HepG2 (cell line): ENCODE data around the gene WDR5B. TPM values are rescaled to one million over a fixed set of nuclear protein-coding genes. Genes with fewer than 3 reads are reported as not detected.

Source experiments
- ATAC-seq: fragments of 200-7000 bp; cut with Tn5 transposase; 3 replicates; pipeline ENCODE4 v1.9.1; 2020; ENCODE audit warnings: mild to moderate bottlenecking, moderate library complexity
- BruUV-seq: library from RNA; stranded (reverse); fragments of 400-500 nt; replicated peaks from 2 replicates; lab custom pipeline; 2021; lab: Mats Ljungman, UMichigan
- CTCF ChIA-PET: fragments of 300-600 bp; formaldehyde crosslinking; extraction: SDS; loops from one replicate; lab custom pipeline; 2021; ENCODE audit warnings: low total read pairs, inconsistent platforms, low intra/inter-chr PET ratio; lab: Yijun Ruan, JAX
- POLR2A ChIA-PET: fragments of 350-600 bp; sonication (Branson Sonifier 250); formaldehyde crosslinking; loops from one replicate; lab custom pipeline; 2020; ENCODE audit warnings: antibody characterized with exemption, inconsistent platforms; lab: Yijun Ruan, JAX
- DNase-seq: peaks from one replicate; pipeline ENCODE4 v3.0.0-alpha.2; 2015; ENCODE audit warnings: low spot score
- FAIRE-seq: peaks from 3 replicates; lab custom pipeline; 2011; peaks lifted over from hg19 to GRCh38; lab: Jason Lieb, UNC
- H2AFZ ChIP-seq: one replicate; pipeline ENCODE4 v1.6.1; 2011; ENCODE audit warnings: low read length, inconsistent platforms
- H3K27ac ChIP-seq: fragments of 300-600 bp; 3 replicates; pipeline ENCODE4 v1.8.0; 2011; ENCODE audit warnings: mixed run types, mild to moderate bottlenecking, mixed read lengths, low read length, inconsistent platforms; ENCODE audit not compliant: insufficient read depth; ENCODE audit errors: extremely low read length
- H3K27me3 ChIP-seq, 2 experiments: fragments of 200-600 bp in 1 of 2; 2 replicates in 1 of 2; 3 replicates in 1 of 2; pipeline versions ENCODE4 v1.6.0 to v1.8.0; 2011; ENCODE audit warnings: low read length in 2 of 2, mild to moderate bottlenecking in 2 of 2, moderate library complexity in 2 of 2, inconsistent platforms in 1 of 2; ENCODE audit not compliant: insufficient read depth in 2 of 2, control insufficient read depth in 1 of 2
- H3K36me3 ChIP-seq, 2 experiments: fragments of 200-600 bp in 1 of 2; replicated peaks in 1 of 2; 2 replicates in 1 of 2; 3 replicates in 1 of 2; pipeline versions ENCODE4 v1.5.1 to v1.8.0; 2011; ENCODE audit warnings: low read length in 2 of 2, inconsistent platforms in 1 of 2; ENCODE audit not compliant: insufficient read depth in 2 of 2, control insufficient read depth in 1 of 2
- H3K4me1 ChIP-seq: 2 replicates; pipeline ENCODE4 v1.5.1; 2012; ENCODE audit warnings: low read length, inconsistent platforms; ENCODE audit not compliant: insufficient read depth
- H3K4me2 ChIP-seq: 2 replicates; pipeline ENCODE4 v1.6.0; 2011; ENCODE audit warnings: low read depth, low read length, inconsistent platforms
- H3K4me3 ChIP-seq, 3 experiments: fragments of 200-600 bp in 1 of 3; sonication (generic), shearing (Covaris generic) in 1 of 3; replicated peaks in 1 of 3; 2 replicates each; pipeline ENCODE4 v1.5.1; 2011 to 2016; ENCODE audit warnings: low read length in 3 of 3, inconsistent platforms in 2 of 3, low read depth in 2 of 3, mild to moderate bottlenecking in 2 of 3, control low read depth in 1 of 3, mixed read lengths in 1 of 3; ENCODE audit not compliant: insufficient read depth in 1 of 3
- H3K79me2 ChIP-seq: one replicate; pipeline ENCODE4 v1.6.1; 2011; ENCODE audit warnings: low read length, inconsistent platforms; ENCODE audit not compliant: insufficient read depth
- H3K9ac ChIP-seq: 2 replicates; pipeline ENCODE4 v1.6.0; 2011; ENCODE audit warnings: mild to moderate bottlenecking, low read depth, low read length, inconsistent platforms; ENCODE audit not compliant: insufficient read depth
- H3K9me3 ChIP-seq: 2 replicates; pipeline ENCODE4 v1.5.1; 2012; ENCODE audit warnings: mild to moderate bottlenecking, low read length
- H4K20me1 ChIP-seq: 2 replicates; pipeline ENCODE4 v1.6.0; 2011; ENCODE audit warnings: inconsistent platforms, mild to moderate bottlenecking, low read length, moderate library complexity; ENCODE audit not compliant: insufficient read depth
- CAMTA2 ChIP-seq: sonication (generic); formaldehyde crosslinking; IDR thresholded peaks from 2 replicates; pipeline ENCODE4 v1.4.0; 2020; ENCODE audit warnings: mild to moderate bottlenecking, missing genetic modification reagents, borderline replicate concordance
- FOXJ3 ChIP-seq: sonication (generic); formaldehyde crosslinking; IDR thresholded peaks from 2 replicates; pipeline ENCODE4 v1.4.0; 2020; ENCODE audit warnings: missing genetic modification reagents, mild to moderate bottlenecking, borderline replicate concordance
- HCFC1 ChIP-seq: fragments of 150-350 bp; IDR thresholded peaks from 2 replicates; pipeline ENCODE4 v1.6.1; 2014; ENCODE audit warnings: low read depth, low read length
- MIXL1 ChIP-seq: IDR thresholded peaks from 2 replicates; pipeline ENCODE4 v1.6.1; 2016
- MYNN ChIP-seq: sonication (generic); formaldehyde crosslinking; IDR thresholded peaks from 2 replicates; pipeline ENCODE4 v1.4.0; 2020; ENCODE audit warnings: mild to moderate bottlenecking, low read depth, missing genetic modification reagents
- POLR2AphosphoS5 ChIP-seq: IDR thresholded peaks from 2 replicates; pipeline ENCODE4 v1.6.1; 2012; ENCODE audit warnings: low read depth, low read length
- RBAK ChIP-seq: sonication (generic); formaldehyde crosslinking; IDR thresholded peaks from 2 replicates; pipeline ENCODE4 v1.5.1; 2020; ENCODE audit warnings: mild to moderate bottlenecking, missing genetic modification reagents
- SIN3B ChIP-seq: fragments of 150-350 bp; IDR thresholded peaks from 2 replicates; pipeline ENCODE4 v1.6.1; 2014; ENCODE audit warnings: low read length
- STAG1 ChIP-seq: sonication (generic); formaldehyde crosslinking; IDR thresholded peaks from 2 replicates; pipeline ENCODE4 v1.4.0; 2020; ENCODE audit warnings: missing genetic modification reagents
- ZEB1 ChIP-seq: IDR thresholded peaks from 2 replicates; pipeline ENCODE4 v1.6.1; 2012; ENCODE audit warnings: mild to moderate bottlenecking, low read depth, inconsistent platforms; ENCODE audit not compliant: insufficient replicate concordance
- ZNF263 ChIP-seq: sonication (generic); formaldehyde crosslinking; IDR thresholded peaks from 2 replicates; pipeline ENCODE4 v1.4.0; 2020; ENCODE audit warnings: missing genetic modification reagents
- ZNF335 ChIP-seq: sonication (generic); formaldehyde crosslinking; IDR thresholded peaks from 2 replicates; pipeline ENCODE4 v1.4.0; 2020; ENCODE audit warnings: missing genetic modification reagents
- ZNF383 ChIP-seq: sonication (generic); formaldehyde crosslinking; IDR thresholded peaks from 2 replicates; pipeline ENCODE4 v1.4.0; 2020; ENCODE audit warnings: missing genetic modification reagents, mild to moderate bottlenecking, borderline replicate concordance
- ZNF780A ChIP-seq: sonication (generic); formaldehyde crosslinking; IDR thresholded peaks from 2 replicates; pipeline ENCODE4 v1.8.0; 2022; ENCODE audit warnings: mild to moderate bottlenecking, missing genetic modification reagents, moderate library complexity
- ZNF883 ChIP-seq: sonication (generic); formaldehyde crosslinking; IDR thresholded peaks from 2 replicates; pipeline ENCODE4 v1.5.1; 2020; ENCODE audit warnings: mild to moderate bottlenecking, missing genetic modification reagents; ENCODE audit errors: not compliant biosample characterization
- WGBS: methylation state at CpG from one replicate; pipeline ENCODE4 v1.1.6; 2017; ENCODE audit warnings: low lambda C conversion rate; 5-methylcytosine and 5-hydroxymethylcytosine counted together
- in situ Hi-C: cut with HindIII; loops from 2 replicates; pipeline ENCODE4 v1.10.0; 2017; ENCODE audit warnings: low pct_unique_long_range_greater_than_20kb; ENCODE audit not compliant: extremely low pct_ligation_motif_present
- intact Hi-C: fragments of 100-400 bp; cut with micrococcal nuclease; formaldehyde crosslinking; loops from one replicate; pipeline ENCODE4 v1.10.0; 2022; ENCODE audit not compliant: unreplicated experiment
- polyA plus RNA-seq, 8 experiments: library from polyadenylated mRNA; depleted of rRNA in 3 of 8; stranded (reverse) in 7 of 8; unstranded in 1 of 8; fragments of >200 nt; fragmentation: Illumina TruSeq in 4 of 8; extraction: Trizol in 4 of 8; gene quantifications; 2 replicates each; pipeline versions ENCODE4 v1.2.1 to v1.2.3, GENCODE V29; 2011 to 2016; ENCODE audit warnings: low read depth in 4 of 8, missing spikeins in 1 of 8, mixed read lengths in 1 of 8; ENCODE audit not compliant: insufficient read depth in 1 of 8
- total RNA-seq, 5 experiments: library from RNA; depleted of rRNA; stranded (reverse); fragments of >200 nt; fragmentation: Illumina TruSeq; extraction: Trizol; gene quantifications; 2 replicates each; pipeline ENCODE4 v1.2.3, GENCODE V29; 2016; ENCODE audit warnings: low read depth in 1 of 5
- TF ChIP-seq, protein P1 (sequence below): sonication (generic); formaldehyde crosslinking; IDR thresholded peaks from 2 replicates; pipeline ENCODE4 v1.4.0; 2020; ENCODE audit warnings: missing genetic modification reagents
- TF ChIP-seq, protein P2 (sequence below): sonication (generic); formaldehyde crosslinking; IDR thresholded peaks from 2 replicates; pipeline ENCODE4 v1.5.0; 2020; ENCODE audit warnings: missing genetic modification reagents
- TF ChIP-seq, protein P3 (sequence below): sonication (generic); formaldehyde crosslinking; IDR thresholded peaks from 2 replicates; pipeline ENCODE4 v1.8.1; 2023; ENCODE audit warnings: mild to moderate bottlenecking, moderate library complexity, missing genetic modification reagents

The WDR5B gene
- total and polyA plus RNA-seq, 2 of the 13 experiments (the other 11 are each of a cell fraction or from before 2014, with no cell fraction given), result 2.5 to 3.6 TPM

DNA sequence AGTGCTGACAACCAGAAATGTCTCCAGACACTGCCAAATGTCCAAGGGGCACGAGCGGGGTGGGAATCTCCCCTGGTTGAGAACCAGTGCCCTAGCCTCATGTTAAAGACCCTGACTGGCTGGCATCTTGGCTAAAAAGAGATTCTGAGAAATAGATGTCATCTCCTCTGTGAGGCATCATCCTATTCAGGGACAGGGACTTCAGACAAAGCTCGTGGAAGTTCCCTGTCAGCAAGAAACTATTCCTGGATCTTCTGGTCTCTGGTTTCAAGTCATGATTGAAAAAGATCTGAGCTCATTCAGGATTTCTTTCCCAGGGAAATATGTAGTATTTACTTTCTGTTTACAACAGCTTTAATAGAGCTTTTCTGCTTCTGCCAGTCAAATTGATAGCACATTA, 10.8 kb downstream of the WDR5B start:
- Histone ChIP-seq H3K4me2 (no peak overlapping the region), H3K4me1 (no peaks in the 10 kb centered on the region), H4K20me1 (peaks cover 4% of the 10 kb centered on the region), H3K9me3 (no peaks in the 10 kb centered on the region), H3K36me3 (peaks cover 20 to 75% of the 10 kb centered on the region in 2 experiments), H3K79me2 (peaks cover 19% of the 10 kb centered on the region), H2AFZ (no peak overlapping the region), H3K27ac (no peak overlapping the region), H3K27me3 (no peaks in the 10 kb centered on the region), H3K9ac (no peak overlapping the region), H3K4me3 (no peak overlapping the region)
- no TSS peak for BruUV-seq
- CTCF ChIA-PET, result no interaction called here
- in situ Hi-C loops, result no loop called here
- no peak for ATAC-seq
- intact Hi-C loops, result no loop called here
- FAIRE-seq, result no peak
- TF ChIP-seq, protein P1, sequence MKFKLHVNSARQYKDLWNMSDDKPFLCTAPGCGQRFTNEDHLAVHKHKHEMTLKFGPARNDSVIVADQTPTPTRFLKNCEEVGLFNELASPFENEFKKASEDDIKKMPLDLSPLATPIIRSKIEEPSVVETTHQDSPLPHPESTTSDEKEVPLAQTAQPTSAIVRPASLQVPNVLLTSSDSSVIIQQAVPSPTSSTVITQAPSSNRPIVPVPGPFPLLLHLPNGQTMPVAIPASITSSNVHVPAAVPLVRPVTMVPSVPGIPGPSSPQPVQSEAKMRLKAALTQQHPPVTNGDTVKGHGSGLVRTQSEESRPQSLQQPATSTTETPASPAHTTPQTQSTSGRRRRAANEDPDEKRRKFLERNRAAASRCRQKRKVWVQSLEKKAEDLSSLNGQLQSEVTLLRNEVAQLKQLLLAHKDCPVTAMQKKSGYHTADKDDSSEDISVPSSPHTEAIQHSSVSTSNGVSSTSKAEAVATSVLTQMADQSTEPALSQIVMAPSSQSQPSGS (CRISPR knock-in tag), result no peak
- TF ChIP-seq CAMTA2 (no peak), MYNN (CRISPR knock-in tag) (no peak)
- DNase-seq, result no peak
- 100% methylated on average over 3 of the region's 3 CpGs for WGBS
- POLR2A ChIA-PET, result interaction anchor here (1.7 kb wide), 1 partner anchor 11 kb away, joined by 4 read pairs; the partner anchor contains the start of gene WDR5B

DNA sequence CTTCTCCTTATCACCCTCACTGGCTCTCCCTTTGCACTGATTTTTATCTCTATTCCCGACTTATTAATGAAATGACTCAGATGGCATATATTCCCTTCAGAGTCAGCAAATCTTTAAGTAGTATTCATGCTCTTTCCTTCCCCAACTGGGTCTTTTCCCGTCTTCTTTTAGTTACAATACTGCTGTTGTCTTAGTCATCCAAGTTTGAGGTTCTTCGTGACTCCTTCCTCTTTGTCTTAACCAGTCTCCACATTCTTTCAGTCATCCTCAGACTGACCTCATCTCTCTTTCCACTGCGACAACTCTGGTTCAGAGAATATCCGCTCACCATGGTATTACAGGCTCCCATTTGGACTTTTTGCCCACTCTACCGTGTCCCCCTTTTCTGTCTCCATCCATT, 12.4 kb downstream of the WDR5B start:
- H3K79me2 ChIP-seq, result peaks cover 28% of the 10 kb centered on the region
- peaks cover 16 to 65% of the 10 kb centered on the region in 2 experiments for H3K36me3 ChIP-seq
- no peak overlapping the region for H3K4me3 ChIP-seq
- CTCF ChIA-PET, result no interaction called here
- no peak for FAIRE-seq
- no peak overlapping the region for H2AFZ ChIP-seq
- H3K9ac ChIP-seq, result no peak overlapping the region
- H3K27me3 ChIP-seq, result no peaks in the 10 kb centered on the region
- no peak for ATAC-seq
- DNase-seq, result no peak
- TF ChIP-seq POLR2AphosphoS5 (no peak), ZNF780A (CRISPR knock-in tag) (no peak), SIN3B (no peak), HCFC1 (no peak), STAG1 (CRISPR knock-in tag) (no peak), FOXJ3 (CRISPR knock-in tag) (no peak), RBAK (CRISPR knock-in tag) (no peak), ZNF263 (no peak), ZEB1 (no peak), MIXL1 (no peak), ZNF335 (no peak), ZNF383 (CRISPR knock-in tag) (no peak), ZNF883 (CRISPR knock-in tag) (no peak)
- TF ChIP-seq, protein P2, sequence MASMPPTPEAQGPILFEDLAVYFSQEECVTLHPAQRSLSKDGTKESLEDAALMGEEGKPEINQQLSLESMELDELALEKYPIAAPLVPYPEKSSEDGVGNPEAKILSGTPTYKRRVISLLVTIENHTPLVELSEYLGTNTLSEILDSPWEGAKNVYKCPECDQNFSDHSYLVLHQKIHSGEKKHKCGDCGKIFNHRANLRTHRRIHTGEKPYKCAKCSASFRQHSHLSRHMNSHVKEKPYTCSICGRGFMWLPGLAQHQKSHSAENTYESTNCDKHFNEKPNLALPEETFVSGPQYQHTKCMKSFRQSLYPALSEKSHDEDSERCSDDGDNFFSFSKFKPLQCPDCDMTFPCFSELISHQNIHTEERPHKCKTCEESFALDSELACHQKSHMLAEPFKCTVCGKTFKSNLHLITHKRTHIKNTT (CRISPR knock-in tag), result no peak
- TF ChIP-seq, protein P3, sequence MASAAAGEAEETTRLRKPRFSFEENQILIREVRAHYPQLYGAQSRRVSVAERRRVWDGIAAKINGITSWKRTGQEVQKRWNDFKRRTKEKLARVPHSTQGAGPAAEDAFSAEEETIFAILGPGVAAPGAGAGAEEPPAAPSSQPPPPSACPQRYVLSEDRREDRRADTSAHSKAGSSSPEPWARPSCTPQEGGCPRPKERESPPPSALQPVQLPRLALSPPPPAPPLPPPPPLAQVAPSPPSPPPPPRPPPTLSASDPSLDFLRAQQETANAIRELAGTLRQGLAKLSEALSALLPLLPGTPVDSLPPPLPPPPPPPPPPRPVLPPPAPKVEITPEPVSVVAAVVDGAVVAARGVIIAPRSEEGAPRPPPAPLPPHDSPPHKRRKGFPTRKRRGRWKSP (CRISPR knock-in tag), result no peak
- TF ChIP-seq, all 625 proteins: peak for 0
- Histone ChIP-seq H3K9me3 (no peaks in the 10 kb centered on the region), H3K27ac (no peak overlapping the region), H3K4me2 (no peak overlapping the region), H3K4me1 (no peaks in the 10 kb centered on the region), H4K20me1 (peaks cover 4% of the 10 kb centered on the region)
- intact Hi-C loops, result no loop called here
- in situ Hi-C loops, result no loop called here
- POLR2A ChIA-PET, result no interaction called here
- WGBS, result 97% methylated on average over 6 of the region's 6 CpGs
- no TSS peak for BruUV-seq
